Stimulated activated CD4-positive, alpha-beta T cell treated with anti-CD3 and anti-CD28 coated beads, TNF-alpha, amount 100 ng/mL, for 4 hours (primary cell): ENCODE measurements around the gene TSBP1.
A peak's percentile ranks its signal among the peaks of the same experiment; 100 is the strongest.
"Not testable (repeated sequence)": the region's sequence is repeated elsewhere in the genome, so short reads cannot be mapped to it uniquely, and the experiment has no call there.

ENCODE experiments used
- DNase-seq, 3 experiments: peaks; one replicate each; pipeline ENCODE4 v3.0.0-alpha.2; 2020; ENCODE audit warnings: low read depth in 3 of 3

TSBP1 gene

DNA sequence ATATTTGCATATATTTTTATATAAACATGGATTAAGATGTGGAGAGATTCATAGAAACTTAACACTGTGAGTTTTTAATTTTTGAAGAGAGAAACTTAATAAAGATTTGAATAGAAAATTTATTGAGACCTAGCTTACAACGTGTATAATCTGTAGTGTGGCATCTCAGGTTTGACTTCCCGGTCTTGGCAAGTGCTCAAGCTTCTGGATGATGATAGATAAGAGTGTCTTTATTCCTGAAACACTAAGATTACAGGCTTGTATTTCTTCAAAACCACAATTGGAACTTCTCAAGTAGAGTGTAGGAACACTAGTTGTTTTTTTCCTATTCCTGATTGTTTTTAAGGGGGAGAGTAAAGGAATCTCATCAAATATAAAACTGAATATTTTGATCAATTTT, 83.3 kb downstream of the TSBP1 start:
- DNase-seq, result no peak

DNA sequence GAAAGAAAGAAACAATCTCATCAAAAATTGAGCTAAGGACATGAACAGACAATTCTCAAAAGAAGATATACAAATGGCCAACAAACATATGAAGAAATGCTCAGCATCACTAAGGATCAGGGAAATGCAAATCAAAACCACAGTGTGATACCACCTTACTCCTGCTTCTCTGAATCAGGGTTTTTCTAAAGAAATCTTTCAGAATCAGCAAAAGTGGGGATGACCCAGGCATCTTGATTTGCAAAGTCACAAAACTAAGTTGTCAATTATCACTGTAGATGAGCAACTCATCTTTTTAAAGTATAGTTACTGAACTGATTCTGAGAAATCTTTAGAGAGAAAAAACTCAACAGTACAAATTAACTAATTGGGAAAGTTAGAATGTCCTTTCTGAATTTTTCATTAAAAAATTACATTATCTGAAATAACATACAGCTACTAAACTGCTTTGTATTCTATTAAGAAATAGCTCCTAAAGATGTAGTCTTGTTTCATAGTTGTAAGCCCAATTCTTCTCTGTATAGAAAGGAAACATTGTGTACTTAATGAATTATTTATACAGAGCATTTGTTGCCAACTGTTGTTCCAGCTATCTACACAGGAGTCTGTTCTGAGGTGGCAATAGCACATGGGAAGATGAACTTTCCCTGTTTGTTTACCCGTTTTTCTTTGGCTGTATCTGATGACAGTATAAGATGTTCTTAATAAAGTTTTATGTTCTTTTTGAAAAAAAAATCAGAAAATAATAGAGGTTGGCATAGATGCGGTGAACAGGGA, 97.7 kb downstream of the TSBP1 start:
- not testable (repeated sequence) for DNase-seq

- no peak for DNase-seq
These were observed 100.3 kb downstream of the TSBP1 start for GRCh38 chr6:32271429-32271828.

DNA sequence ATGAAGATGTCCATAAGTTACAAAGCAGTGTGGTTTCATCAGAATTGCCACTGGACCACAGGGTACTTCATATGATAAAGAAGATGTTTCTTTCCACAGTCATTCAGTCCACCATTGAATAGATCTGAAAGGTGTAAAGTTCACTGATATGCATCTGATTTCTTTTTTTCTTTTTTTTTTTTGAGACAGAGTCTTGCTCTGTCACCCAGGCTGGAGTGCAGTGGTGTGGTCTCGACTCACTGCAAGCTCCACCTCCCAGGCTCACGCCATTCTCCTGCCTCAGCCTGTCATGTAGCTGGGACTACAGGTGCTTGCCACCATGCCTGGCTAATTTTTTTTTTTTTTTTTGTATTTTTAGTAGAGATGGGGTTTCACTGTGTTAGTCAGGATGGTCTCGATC, 103.2 kb downstream of the TSBP1 start:
- DNase-seq, result not testable (repeated sequence)

- DNase-seq, result no peak
These were observed 104.7 kb downstream of the TSBP1 start for GRCh38 chr6:32267035-32267434.

DNA sequence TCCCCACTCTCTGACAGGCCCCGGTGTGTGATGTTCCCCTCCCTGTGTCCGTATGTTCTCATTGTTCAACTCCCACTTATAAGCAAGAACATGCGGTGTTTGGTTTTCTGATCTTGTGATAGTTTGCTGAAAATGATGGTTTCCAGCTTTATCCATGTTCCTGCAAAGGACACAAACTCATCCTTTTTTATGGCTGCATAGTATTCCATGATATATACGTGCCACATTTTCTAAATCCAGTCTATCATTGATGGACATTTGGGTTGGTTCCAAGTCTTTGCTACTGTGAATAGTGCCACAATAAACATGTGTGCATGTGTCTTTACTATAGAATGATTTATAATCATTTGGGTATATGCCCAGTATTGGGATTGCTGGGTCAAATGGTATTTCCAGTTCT, 114.4 kb downstream of the TSBP1 start:
- not testable (repeated sequence) for DNase-seq

DNA sequence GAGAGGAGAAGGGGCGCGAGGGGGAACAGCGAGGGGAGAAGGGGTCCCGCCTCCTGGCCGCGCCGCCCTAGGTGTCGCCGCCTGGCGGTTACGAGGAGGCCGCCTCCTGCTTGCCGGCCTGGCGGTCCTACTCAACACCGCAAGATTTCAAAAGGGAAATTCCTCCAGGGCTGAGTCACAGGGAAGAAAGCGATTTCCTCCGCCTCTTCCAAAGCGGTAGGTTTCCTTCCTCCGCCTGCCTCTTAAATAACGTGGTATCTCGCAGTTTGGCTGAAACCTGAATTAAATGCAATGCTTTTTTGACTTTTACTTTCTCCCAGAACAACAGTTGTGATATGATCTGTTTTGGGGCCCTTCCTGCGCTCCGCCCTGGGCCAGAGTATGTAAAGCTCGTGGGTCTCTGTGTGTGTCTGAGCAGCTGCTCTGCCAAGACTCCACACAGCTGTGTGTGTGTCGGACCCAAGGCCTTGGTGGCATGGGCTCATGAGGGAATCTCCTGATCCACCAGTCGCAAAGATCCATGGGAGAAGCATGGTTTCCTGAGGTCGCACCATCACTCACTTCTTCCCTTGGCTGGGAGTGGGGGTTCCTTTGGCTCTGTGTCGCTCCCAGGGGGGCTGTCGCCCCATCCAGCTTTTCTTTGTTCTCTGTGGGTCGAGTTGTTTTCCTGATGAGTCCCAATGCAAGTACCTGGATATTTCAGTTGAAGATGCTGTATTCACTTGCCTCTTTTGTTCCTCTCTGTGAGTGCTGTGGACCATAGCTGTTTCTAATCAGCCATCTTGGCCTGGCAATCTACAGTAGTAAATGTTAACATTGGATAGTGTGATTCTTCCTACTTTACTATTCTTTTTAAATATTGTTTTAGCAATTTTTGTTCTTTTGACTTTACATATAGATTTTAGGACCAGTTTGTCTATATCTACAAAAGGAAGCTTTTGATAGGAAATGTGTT, 116.2 kb downstream of the TSBP1 start:
- peak in 2 of 3 experiments; percentile 56 to 57 for DNase-seq

- DNase-seq, result no peak
These were observed 116.9 kb downstream of the TSBP1 start for GRCh38 chr6:32254761-32255198.

DNA sequence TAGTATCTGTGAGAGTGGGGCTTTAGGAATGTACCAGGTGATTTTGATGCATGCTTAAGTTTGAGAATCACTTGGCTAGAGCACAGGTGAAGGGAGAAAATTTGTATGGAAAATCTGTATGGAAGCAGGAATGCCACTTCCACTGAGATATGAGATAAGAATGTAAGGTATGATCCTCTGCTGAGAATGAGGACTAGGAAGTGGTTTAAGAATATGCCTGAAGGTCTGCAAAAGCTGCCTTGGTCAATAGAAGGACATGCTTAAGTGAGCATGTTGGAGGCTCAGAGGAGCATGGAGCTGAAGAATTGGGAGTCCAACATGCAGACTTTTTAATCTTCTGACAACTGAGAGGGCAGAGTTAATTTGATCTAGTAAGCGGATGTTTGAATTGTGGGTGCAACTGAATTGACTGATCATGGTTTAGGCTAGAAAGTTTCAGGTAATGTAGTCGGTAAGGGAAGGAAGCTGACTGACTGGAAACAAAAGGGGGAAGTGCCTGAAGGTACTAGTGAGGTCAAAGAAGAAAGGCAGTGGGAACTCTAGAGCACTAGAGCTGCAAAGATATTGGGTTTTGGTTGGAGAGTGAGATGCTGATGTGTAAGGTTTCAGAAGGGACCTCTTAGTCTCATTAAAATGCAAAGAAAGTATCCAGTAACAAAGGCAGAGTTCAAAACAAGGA, 119.2 kb downstream of the TSBP1 start:
- no peak for DNase-seq

- DNase-seq, result no peak
These were observed 122.4 kb downstream of the TSBP1 start for GRCh38 chr6:32249262-32249661.

DNA sequence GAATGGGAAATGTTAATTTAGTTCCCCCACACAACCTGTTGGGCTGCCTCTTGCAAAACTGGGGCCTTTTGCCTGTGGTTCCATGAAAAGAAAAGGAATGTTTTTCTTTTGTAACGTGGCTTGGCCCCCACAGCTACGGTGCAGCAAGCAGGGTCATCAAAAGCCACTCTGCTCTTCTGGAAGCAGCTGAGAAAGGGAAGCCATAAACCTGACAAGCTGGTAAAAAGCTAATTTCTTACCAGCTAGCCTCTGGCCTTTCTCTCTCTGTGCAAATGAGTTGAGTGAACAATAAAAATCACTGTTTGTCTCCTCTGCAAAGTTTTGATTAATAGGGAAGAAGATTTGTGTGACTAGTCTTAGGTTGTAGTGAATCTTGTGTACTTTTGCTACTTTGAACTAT, 124.3 kb downstream of the TSBP1 start:
- no peak for DNase-seq

- peak; percentile 45 to 64 (median 46) for DNase-seq
These were observed 126.7 kb downstream of the TSBP1 start for GRCh38 chr6:32244946-32245398.

- DNase-seq, result no peak
These were observed 127.4 kb downstream of the TSBP1 start for GRCh38 chr6:32244270-32244669.
